ENCODE data around the gene DERA. TPM values are rescaled to one million over a fixed set of nuclear protein-coding genes. Genes with fewer than 3 reads are reported as not detected.
"Not testable (repeated sequence)": the region's sequence is repeated elsewhere in the genome, so short reads cannot be mapped to it uniquely, and the experiment has no call there.

The DERA gene
- total RNA-seq (ENCODE audit: insufficient read depth, low replicate concordance), result 51.0 TPM

DNA sequence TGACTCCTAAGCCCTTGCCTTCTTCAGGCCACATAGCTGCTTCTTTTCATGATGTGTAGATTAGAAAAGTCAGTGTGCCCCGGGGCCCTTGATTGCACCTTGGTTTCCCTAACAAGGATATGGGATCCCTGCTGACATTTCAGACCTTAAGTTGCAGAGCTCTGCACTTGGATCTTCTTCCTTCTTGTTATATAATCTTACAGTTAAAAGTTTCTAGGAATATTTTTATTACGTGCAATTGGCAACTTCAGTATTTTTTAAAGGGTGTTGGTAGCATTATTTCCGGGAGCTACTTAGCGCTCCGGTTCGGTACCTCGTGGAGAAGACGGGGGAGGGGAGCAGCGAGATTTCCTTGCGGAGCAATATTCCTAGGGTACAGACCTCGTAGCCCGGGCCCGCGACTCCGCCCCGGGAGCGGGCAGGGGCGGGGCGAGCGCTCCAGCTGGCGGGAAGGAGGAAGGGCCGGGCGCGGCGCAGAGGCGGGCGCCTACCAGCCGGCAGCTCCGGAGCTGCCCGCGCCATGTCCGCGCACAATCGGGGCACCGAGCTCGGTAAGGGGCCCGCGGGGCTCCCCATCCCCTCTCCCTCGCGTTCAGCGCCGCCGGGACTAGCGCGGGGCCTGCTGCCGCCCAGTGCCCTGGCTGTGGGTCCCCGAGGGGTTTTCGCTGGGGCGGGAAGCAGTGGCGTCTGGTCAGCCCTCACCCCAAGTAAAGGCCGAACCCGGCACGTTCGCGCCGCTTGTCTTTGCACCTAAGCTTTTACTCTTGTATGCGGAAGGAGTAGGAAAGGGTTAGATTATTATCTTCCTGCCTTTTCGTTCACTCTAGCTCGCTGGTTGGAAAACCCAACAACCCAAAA lies at the start of gene DERA:
Gene DERA, plus strand, starts transcription at position 469 of the 858 bp plus-strand sequence. Its CDS starts 52 bp downstream, at position 521.
- peak; percentile 88 for DNase-seq (ENCODE audit: low spot score)

DNA sequence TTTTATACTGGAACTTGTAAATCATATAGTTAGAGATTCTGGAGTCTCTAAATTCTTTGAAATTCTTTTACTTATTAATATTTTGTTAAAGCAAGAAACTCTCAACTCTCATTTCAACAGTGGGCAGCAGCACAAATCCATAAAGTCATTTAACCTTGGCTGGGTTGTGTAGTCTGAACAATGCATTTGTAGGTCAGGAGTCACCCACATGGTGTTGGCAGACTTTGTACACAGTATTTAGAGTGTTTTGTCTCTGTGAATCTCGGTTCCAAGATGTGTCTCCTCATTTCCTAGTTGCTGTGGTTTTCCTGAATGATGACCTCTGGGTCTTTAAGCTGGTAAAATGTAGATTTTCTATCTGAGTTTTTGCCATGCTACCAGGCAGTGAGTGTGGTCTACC lies 49.7 kb upstream of the DERA start:
- no peak for DNase-seq (ENCODE audit: low spot score)

DNA sequence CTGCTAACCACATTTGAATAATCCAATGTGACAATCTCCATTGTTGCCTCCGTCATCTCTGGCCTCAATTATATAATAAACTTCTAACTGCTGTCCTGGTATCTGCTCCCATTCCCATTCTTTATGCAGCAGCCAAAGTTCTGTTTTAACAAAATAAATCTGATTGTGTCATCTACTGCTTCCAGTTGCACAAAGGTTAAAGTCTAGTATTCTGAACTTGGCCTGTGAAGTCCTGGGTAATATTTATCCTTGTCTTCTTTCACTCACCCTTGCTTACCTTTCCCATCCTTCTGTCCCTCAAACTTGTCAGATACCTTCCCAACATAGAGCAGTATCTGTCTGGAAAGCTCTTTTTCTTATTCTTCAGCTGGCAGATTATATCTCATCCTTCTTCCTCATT lies 48.3 kb upstream of the DERA start:
- no peak for DNase-seq (ENCODE audit: low spot score)

DNA sequence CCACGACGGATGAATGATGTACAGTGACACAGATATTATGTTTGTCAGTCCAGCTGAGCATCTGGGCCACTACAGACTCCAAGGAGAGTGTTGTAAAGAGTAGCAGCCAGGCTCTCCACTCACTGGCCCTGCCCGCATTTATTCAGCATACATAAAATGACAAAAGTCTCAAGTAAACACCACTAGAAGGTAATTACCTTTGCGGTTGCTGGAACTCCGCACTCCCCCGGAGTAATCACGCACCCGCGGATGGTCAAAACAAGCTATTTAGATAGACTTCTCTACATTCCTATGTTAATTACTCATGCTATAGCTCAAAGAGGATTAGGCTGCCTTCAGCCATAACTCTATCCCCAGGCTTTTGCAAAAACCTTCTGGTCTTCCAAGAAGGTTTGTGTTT lies 47.8 kb upstream of the DERA start:
- no peak for DNase-seq (ENCODE audit: low spot score)

DNA sequence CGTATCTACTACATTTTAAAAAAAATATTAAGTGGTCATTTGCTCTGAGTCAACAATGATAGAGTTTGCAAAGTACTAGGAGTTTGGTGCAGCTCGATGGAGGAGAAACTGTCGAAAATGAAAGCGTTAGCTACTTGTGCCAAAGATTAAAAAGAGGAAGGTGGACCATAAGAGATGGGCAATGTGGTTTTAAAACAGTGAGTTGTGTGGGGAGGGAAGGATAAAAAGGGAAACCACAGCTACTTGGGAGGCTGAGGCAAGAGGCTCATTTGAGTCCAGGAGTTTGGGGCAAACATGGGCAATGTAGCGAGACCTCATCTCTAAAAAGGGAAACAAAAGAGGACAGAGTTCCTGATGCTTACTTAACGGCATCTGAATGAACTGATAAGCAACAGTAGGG lies 47.1 kb upstream of the DERA start:
- DNase-seq (ENCODE audit: low spot score), result no peak

DNA sequence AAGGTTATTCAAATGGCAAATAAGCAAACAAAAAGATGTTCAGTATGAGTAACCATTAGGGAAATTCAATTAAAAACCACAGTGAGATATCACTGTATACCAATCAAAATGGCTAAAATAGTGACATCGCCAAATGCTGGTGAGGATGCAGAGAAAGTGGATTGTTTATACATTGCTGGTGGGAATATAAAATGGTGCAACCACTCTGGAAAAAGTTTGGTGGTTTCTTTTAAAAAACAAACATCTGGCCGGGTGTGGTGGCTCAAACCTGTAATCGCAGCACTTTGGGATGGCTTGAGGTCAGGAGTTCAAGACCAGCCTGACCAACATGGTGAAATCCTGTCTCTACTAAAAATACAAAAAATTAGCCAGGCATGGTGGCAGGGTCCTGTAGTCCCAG lies 42.9 kb upstream of the DERA start:
- no peak for DNase-seq (ENCODE audit: low spot score)

DNA sequence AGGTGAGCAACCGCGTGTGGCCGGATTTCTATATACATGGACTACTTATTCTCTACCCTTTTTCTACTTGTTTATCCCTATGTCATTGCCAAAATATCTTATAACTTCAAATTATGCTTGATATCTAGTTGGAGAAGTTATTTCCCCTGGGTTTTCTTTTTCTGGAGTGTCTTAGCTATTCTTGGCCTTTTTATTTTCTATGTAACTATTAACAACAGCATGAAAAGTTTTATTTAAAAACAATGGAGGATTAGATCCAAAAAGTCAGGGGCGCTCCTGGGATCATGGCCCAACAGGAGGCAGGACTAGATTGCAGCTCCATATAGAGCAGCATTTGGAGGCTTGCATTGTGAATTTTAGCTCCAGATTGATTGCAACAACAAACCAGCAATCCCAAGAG lies 37.6 kb upstream of the DERA start:
- DNase-seq (ENCODE audit: low spot score), result no peak

DNA sequence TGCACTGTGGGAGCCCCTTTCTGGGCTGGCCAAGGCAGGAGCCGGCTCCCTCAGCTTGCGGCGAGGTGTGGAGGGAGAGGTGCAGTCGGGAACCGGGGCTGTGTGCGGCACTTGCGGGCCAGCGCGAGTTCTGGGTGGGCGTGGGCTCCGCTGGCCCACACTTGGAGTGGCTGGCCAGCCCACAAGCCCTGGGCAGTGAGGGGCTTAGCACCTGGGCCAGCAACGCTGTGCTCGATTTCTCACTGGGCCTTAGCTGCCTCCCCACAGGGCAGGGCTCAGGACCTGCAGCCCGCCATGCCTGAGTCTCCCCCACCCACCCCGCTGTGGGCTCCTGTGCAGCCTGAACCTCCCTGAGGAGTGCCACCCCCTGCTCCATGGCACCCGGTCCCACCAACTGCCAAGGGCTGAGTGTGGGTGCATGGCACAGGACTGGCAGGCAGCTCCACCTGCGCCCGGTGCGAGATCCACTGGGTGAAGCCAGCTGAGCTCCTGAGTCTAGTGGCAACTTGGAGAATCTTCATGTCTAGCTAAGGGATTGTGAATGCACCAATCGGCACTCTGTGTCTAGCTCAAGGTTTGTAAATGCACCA lies 36.5 kb upstream of the DERA start:
- DNase-seq (ENCODE audit: low spot score), result not testable (repeated sequence)

DNA sequence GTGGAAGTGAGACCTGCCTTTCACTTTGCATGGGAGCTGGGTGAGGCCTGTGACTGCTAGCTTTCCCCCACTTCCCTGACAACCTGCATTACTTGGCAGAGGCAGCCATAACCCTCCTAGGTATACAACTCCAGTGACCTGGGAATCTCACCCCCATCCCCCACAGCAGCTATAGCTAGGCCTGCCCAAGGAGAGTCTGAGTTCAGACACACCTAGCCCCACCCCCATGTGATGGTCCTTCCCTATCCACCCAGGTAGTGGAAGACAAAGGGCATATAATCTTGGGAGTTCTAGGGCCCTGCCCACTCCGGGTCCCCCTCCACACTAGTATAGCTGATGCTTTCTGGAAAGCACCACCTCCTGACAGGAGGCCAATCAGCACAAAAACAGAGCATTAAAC lies 35.3 kb upstream of the DERA start:
- no peak for DNase-seq (ENCODE audit: low spot score)

DNA sequence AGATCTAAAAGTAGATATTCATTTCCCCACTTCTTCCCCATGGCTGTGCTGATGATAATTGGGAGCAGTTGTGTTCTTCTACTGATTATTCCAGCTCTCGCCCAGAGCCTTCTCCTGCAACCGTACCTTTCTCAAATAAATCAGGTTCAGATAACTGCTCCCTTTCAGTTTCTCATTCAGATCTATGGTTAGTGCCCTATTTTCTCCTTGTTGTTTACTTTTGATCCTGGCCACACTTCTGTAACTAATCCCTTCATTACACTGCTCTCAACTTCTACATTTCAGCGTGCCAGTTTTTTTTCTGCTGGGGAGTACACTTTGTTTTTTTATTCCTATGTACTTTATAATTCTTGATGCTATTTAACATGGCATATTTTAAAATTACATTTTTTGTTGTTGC lies 31.7 kb upstream of the DERA start:
- DNase-seq (ENCODE audit: low spot score), result no peak

DNA sequence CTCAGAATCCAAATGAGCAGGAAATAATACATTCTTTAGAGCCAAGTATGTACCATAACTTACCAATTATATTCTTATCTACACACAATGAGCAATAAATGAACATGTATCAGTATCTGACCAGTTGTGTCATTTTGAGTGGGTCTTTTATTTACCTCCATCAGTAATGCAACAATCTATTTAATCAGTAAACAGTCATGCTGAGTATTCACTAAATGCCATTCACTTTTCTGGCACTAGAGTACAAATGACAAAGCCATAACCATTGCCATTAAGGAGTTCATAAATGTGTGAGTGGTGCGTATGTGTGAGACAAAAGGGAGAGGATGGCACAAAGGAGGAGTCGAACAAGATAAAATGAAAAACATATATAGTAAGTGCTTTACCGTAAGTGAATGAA lies 30.4 kb upstream of the DERA start:
- no peak for DNase-seq (ENCODE audit: low spot score)

DNA sequence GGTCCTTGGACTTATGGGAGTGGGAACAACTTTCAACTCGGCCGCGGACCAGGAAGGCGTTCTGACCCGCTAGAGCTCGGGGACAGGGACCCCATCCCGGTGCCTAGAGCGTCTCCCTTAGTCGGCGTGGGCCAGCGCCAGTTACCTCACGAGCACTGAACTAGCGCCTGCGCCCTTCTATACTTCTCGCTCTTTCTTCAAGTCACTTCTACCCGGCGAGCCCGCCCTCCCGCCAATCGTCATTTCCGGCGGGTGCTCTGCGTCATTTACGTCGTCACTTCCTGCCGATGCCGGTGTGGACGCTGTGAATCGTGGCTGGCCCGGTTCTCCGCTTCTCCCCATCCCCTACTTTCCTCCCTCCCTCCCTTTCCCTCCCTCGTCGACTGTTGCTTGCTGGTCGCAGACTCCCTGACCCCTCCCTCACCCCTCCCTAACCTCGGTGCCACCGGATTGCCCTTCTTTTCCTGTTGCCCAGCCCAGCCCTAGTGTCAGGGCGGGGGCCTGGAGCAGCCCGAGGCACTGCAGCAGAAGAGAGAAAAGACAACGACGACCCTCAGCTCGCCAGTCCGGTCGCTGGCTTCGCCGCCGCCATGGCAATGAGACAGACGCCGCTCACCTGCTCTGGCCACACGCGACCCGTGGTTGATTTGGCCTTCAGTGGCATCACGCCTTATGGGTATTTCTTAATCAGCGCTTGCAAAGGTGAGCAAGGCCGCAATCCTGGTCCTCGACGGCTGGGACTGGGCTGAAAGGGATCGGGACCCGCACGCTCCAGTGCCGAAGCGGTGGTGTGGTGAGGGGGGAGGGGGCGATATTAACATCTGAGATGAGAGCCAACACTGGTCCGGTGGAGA lies 28.8 kb upstream of the DERA start, which contains the start of gene STRAP:
Gene STRAP, plus strand, starts transcription at position 270 of the 854 bp plus-strand sequence. Its CDS starts 321 bp downstream, at position 591.
- peak; percentile 99 for DNase-seq (ENCODE audit: low spot score)

DNA sequence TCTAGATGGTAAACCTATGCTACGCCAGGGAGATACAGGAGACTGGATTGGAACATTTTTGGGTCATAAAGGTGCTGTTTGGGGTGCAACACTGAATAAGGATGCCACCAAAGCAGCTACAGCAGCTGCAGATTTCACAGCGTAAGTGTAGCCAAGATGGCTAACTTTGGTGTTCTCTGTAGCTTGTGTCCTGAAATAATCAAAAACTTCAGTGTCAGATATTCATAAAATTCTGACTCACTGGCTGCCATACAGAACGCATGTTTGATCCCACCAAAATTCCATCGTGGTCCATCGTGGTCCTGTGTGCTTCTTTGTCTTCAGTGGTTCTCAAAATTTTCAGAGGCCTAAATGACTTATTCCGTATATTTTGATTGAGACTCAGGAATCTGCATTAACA lies 27.6 kb upstream of the DERA start:
- DNase-seq (ENCODE audit: low spot score), result no peak

DNA sequence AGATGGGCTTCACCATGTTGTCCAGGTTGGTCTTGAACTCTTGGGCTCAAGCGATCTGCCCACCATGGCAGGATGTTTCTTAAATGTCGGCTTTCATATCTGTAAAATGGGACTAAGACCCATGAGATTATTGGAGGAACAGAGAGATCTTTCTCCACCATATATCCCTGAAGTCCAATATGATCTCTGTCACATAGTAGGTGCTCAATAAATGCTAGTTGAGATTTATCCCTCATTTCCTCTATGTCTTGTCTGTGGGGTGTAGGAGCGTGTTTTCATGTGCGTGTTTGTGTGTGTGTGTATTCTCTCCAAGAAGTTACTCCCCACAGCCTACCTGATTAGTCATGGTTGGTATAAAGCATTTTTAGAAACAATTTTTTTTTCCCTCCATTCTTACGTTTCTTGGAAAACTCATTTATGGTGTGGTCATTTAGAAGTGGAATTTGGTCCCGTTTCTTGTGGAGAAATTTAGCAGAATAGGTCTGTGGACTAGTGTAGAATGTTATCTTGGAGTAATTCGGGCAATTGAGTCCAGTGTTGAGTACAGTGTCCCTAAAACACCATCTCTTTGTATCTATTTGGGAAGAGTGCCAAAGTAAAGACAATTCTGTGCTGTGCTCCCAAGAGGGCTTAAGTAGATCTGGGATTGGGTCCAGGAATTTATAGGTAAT lies 24.6 kb upstream of the DERA start:
- no peak for DNase-seq (ENCODE audit: low spot score)

DNA sequence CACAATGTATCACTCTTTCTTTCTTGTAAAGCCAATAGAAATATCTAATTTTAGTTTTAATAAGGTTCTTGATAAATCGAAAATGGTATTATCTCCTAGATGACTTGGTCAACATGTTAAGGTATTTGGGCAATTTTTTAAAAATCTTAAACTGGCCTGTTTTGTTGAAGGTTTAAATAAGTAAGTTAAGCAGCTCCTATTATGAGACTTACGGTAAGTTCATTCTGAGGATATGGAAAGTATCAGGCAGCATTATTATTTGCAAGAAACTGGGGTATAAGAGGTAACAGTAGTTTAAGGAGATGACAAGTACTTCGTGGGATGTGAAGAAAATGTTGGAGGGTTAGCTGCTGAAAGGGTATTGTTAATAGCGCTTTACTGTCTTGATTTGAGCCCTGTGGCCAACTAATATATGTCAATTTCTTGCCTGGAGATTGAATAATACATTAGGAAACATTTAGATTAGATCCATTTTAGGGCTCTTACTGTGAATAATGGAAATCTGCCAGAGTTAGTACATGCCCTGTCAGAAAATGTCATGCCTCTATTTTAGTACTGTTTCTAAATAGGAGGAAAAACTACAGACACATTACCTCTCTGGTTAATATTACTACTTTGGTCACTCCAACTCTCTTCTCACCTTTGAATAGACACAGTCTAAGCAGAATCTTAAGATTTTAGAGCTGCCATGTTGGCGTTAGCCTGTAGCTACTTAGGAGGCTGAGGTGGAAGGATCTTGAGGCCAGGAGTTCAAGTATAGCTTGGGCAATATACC lies 23.9 kb upstream of the DERA start:
- no peak for DNase-seq (ENCODE audit: low spot score)

DNA sequence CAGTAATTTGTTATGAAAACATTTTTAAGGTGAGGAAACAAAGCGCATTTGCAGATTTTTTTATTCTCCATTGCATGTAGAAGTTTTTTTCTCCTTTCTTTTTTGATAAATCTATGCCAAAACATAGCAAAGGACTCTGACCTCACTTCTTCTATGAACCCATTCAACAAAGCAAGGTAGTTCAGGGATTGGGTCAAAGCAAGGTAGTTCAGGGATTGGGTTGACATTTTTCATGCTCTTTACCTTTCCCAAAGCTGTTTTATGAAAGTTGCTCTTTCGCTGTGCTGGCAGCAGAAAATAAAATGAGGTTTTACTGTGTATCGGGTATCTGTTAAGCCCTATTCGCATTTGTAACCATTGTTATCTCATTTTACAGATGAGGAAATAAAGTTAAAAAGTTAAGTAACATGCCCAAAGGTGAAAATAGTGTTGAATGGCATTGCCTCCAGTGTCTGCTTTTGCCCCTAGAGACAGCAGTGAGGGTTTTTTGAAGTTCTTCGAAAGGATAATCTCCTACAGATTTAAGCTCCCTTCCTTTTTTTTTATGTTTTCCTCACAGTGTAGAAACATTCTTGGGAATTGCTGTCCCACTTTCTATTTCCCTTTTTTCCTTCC lies 18.4 kb upstream of the DERA start:
- no peak for DNase-seq (ENCODE audit: low spot score)

DNA sequence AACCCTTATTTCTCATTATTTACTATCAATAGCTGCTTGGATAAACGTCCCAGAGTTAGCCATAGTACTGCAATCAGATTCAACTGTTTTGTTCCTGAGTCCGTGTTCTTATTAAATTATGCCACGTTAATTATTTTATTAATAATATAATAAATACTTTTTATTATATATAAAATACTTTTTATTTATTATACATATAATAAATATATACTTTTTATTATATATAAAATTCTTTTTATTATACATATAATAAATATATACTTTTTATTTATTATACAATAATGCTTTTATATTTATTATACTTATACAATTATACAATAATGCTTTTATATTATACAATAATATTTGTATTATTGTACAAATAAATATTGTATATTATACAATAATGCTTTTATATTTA lies 17.9 kb upstream of the DERA start:
- DNase-seq (ENCODE audit: low spot score), result no peak

DNA sequence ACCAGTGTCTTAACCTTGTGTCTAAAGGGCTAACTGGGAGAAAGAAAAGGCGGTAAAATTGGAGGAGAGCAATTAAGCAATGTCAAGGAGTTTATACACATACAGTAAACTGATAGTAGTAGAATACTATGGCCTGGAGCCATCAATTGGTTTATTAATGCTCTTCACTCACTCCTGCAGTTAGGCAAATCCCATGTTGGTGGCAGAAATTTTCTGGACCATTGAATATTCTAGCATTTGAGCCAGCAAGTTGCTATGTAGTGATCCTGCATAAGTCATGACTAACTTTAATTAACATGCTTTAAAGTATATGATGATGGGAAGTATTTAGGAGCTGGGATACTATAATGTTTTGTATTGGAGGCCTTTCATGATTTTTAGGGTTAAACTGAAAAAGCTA lies 14.3 kb upstream of the DERA start:
- no peak for DNase-seq (ENCODE audit: low spot score)

DNA sequence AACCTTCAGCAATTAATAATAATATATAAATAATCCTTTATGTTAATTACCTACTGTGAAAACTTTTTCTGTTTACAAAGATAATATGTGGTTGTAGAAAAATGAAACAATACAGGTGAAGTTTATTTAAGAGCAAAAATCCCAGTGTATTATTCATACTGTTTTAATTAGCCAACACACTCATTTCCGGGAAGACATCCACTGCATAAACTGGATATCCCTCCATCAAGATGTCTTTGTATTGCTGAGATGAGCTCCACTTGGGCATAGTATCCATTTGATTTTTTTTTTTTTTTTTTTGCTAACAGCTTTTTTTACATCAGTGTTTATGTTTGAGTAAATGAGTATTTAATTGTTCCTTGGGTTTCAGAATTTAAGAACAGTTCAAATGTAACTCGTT lies 13.7 kb upstream of the DERA start:
- no peak for DNase-seq (ENCODE audit: low spot score)

DNA sequence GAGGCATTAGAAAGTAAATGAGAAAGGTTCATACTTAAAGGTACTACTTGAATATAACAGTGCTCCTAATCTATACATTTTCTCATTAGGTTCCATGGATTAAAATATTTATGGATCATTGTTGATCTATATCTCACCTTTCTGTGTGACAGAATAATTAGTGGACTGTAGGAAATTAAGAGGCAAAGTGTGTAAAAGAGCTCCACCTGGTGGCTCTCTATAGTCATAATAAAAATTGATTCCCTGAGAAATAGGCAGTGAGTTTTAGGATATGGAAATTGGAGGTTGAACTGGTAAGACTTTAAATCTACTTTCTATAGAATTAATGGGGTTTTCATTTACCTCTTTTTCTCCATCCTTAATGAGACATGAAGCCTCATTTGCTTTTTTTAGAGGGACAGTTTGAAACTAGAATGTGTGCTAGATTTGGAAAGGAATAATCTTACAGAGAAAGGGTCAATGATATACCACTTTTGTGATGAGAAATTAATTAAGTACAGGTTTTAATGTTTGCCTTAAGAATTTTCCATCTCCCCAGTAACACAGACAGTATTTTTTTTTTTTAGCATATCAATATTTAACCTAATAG lies 11.8 kb upstream of the DERA start:
- peak; percentile 13 for DNase-seq (ENCODE audit: low spot score)
